HG03442 (cell line): Measurements from ENCODE around the gene GPR18.
"Not testable (repeated sequence)": the region's sequence is repeated elsewhere in the genome, so short reads cannot be mapped to it uniquely, and the experiment has no call there.

Experiments
- ATAC-seq: cut with Tn5 transposase; IDR thresholded peaks from one replicate; pipeline ENCODE4 v1.9.1; 2021; ENCODE audit warnings: mild to moderate bottlenecking, moderate library complexity; ENCODE audit not compliant: unreplicated experiment

The GPR18 gene

GRCh38 chr13:99211421-99212035, 46.7 kb downstream of the GPR18 start:
- ATAC-seq: no peak

- not testable (repeated sequence) for ATAC-seq
Observed at GRCh38 chr13:99210627-99211026, 47.6 kb downstream of the GPR18 start.

- no peak for ATAC-seq
Observed at GRCh38 chr13:99208845-99209527, 49.2 kb downstream of the GPR18 start.

GRCh38 chr13:99208185-99208584, 50.0 kb downstream of the GPR18 start:
- no peak for ATAC-seq

- ATAC-seq: no peak
Observed at GRCh38 chr13:99207511-99207910, 50.7 kb downstream of the GPR18 start.

- ATAC-seq: no peak
Observed at GRCh38 chr13:99206873-99207272, 51.3 kb downstream of the GPR18 start.

- no peak for ATAC-seq
Observed at GRCh38 chr13:99206226-99206625, 52.0 kb downstream of the GPR18 start.

GRCh38 chr13:99205621-99206220, 52.5 kb downstream of the GPR18 start:
- no peak for ATAC-seq
